PFSK-1 (cell line): ENCODE measurements around the gene NR1H3.

Experiments
- FOXP2 ChIP-seq: optimal IDR thresholded peaks from 2 replicates; pipeline ENCODE3; 2011; ENCODE audit warnings: borderline replicate concordance, control low read depth, inconsistent platforms; ENCODE audit not compliant: insufficient read depth; ENCODE audit errors: extremely low read length, extremely low read depth
- SIN3A ChIP-seq: IDR thresholded peaks from 2 replicates; pipeline ENCODE4 v1.6.1; 2012; ENCODE audit warnings: mild to moderate bottlenecking, low read length, moderate library complexity, borderline replicate concordance; ENCODE audit not compliant: insufficient read depth
- TAF1 ChIP-seq: IDR thresholded peaks from 2 replicates; pipeline ENCODE4 v1.6.1; 2012; ENCODE audit warnings: low read length, control low read depth, borderline replicate concordance; ENCODE audit not compliant: insufficient read depth

- TF ChIP-seq SIN3A (no peak), FOXP2 (no peak), TAF1 (no peak)
These were observed 38.2 kb downstream of the NR1H3 start for GRCh38 chr11:47296045-47296444.
